DMS153 treated with DMSO at 0.1 percent for 48 hours (cell line): ENCODE measurements around the gene ADSS1.

Experiments
- DNase-seq: peaks from one replicate; lab custom pipeline; 2025; ENCODE audit not compliant: unreplicated experiment; lab: John Stamatoyannopoulos, UW

ADSS1 gene

GRCh38 chr14:104731320-104732294 is 7.6 kb downstream of the ADSS1 start:
- DNase-seq = no peak

- no peak for DNase-seq
Measured at GRCh38 chr14:104732355-104732804, 8.4 kb downstream of the ADSS1 start.

- no peak for DNase-seq
Measured at GRCh38 chr14:104732931-104733681, 9.1 kb downstream of the ADSS1 start.

- DNase-seq = no peak
Measured at GRCh38 chr14:104734051-104734587, 10.1 kb downstream of the ADSS1 start.

- no peak for DNase-seq
Measured at GRCh38 chr14:104734601-104734990, 10.6 kb downstream of the ADSS1 start.

GRCh38 chr14:104734991-104735779 is 11.2 kb downstream of the ADSS1 start:
- DNase-seq = no peak

- no peak for DNase-seq
Measured at GRCh38 chr14:104735830-104736642, 12.0 kb downstream of the ADSS1 start.

GRCh38 chr14:104738375-104739019 is 14.5 kb downstream of the ADSS1 start:
- no peak for DNase-seq

- DNase-seq = no peak
Measured at GRCh38 chr14:104739026-104739425, 15.0 kb downstream of the ADSS1 start.

- DNase-seq = no peak
Measured at GRCh38 chr14:104739546-104740516, 15.8 kb downstream of the ADSS1 start.

- no peak for DNase-seq
Measured at GRCh38 chr14:104741108-104741802, 17.2 kb downstream of the ADSS1 start.

GRCh38 chr14:104741803-104742251 is 17.8 kb downstream of the ADSS1 start:
- no peak for DNase-seq

- no peak for DNase-seq
Measured at GRCh38 chr14:104742586-104743455, 18.8 kb downstream of the ADSS1 start.

GRCh38 chr14:104743461-104744380 is 19.7 kb downstream of the ADSS1 start:
- no peak for DNase-seq

GRCh38 chr14:104744484-104744883 is 20.5 kb downstream of the ADSS1 start:
- no peak for DNase-seq

GRCh38 chr14:104745431-104745830 is 21.4 kb downstream of the ADSS1 start:
- DNase-seq = no peak
